Sigmoid colon (tissue), 4 donors: ENCODE results near the gene SQOR.

Experiments
- EP300 ChIP-seq, 4 donors: sonication (generic); formaldehyde crosslinking; IDR thresholded peaks; one replicate each; pipeline ENCODE4 v1.6.1; 2017; ENCODE audit warnings: antibody characterized with exemption in 4 of 4
- POLR2A ChIP-seq, 2 donors: fragments of 450-650 bp; IDR thresholded peaks; one replicate each; pipeline ENCODE4 v1.6.1; 2016; ENCODE audit warnings: antibody characterized with exemption in 2 of 2, mild to moderate bottlenecking in 2 of 2, moderate library complexity in 2 of 2
- POLR2AphosphoS5 ChIP-seq, 4 donors: sonication (generic); formaldehyde crosslinking; IDR thresholded peaks; one replicate each; pipeline ENCODE4 v1.6.1; 2017; ENCODE audit warnings: antibody characterized with exemption in 4 of 4
- TF ChIP-seq, protein P1 (sequence below), 4 experiments: fragments of 450-650 bp in 3 of 4; fragments of 200-600 bp in 1 of 4; IDR thresholded peaks; one replicate each; pipeline ENCODE4 v1.5.1; 2016 to 2019; ENCODE audit warnings: antibody characterized with exemption in 4 of 4, mild to moderate bottlenecking in 3 of 4, moderate library complexity in 2 of 4

DNA sequence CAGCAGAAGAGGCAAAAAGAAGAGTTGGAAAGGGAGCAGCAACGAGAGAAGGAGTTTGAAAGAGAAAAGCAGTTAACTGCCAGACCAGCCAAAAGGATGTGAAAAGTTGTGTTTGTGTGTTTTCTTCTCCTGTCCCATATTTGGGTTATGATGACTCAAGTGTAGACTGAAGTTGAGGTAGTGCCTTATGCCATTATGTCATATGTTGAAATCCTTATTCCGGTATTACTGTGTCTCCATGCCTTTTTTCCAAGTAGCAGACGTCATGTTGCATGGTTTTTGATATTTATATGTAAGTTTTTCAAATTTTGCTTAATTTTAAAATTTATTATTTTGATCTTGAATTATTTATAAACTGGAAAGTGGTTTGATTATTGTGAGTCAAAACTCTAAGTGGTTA is 28.4 kb upstream of the SQOR start:
- TF ChIP-seq POLR2A (IDR thresholded peaks at IDR 0.05) (no peak), POLR2AphosphoS5 (IDR thresholded peaks at IDR 0.05) (no peak), EP300 (IDR thresholded peaks at IDR 0.05) (no peak)
- TF ChIP-seq, protein P1, sequence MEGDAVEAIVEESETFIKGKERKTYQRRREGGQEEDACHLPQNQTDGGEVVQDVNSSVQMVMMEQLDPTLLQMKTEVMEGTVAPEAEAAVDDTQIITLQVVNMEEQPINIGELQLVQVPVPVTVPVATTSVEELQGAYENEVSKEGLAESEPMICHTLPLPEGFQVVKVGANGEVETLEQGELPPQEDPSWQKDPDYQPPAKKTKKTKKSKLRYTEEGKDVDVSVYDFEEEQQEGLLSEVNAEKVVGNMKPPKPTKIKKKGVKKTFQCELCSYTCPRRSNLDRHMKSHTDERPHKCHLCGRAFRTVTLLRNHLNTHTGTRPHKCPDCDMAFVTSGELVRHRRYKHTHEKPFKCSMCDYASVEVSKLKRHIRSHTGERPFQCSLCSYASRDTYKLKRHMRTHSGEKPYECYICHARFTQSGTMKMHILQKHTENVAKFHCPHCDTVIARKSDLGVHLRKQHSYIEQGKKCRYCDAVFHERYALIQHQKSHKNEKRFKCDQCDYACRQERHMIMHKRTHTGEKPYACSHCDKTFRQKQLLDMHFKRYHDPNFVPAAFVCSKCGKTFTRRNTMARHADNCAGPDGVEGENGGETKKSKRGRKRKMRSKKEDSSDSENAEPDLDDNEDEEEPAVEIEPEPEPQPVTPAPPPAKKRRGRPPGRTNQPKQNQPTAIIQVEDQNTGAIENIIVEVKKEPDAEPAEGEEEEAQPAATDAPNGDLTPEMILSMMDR (IDR thresholded peaks at IDR 0.05), result no peak
